Measurements from ENCODE around the gene SIK3. TPM values are rescaled to one million over a fixed set of nuclear protein-coding genes. Genes with fewer than 3 reads are reported as not detected.

The SIK3 gene
- total and polyA plus RNA-seq, 2 donors (not counting 3 experiments of a cell fraction or from before 2014, with no cell fraction given), result 10.3 to 21.3 TPM

DNA sequence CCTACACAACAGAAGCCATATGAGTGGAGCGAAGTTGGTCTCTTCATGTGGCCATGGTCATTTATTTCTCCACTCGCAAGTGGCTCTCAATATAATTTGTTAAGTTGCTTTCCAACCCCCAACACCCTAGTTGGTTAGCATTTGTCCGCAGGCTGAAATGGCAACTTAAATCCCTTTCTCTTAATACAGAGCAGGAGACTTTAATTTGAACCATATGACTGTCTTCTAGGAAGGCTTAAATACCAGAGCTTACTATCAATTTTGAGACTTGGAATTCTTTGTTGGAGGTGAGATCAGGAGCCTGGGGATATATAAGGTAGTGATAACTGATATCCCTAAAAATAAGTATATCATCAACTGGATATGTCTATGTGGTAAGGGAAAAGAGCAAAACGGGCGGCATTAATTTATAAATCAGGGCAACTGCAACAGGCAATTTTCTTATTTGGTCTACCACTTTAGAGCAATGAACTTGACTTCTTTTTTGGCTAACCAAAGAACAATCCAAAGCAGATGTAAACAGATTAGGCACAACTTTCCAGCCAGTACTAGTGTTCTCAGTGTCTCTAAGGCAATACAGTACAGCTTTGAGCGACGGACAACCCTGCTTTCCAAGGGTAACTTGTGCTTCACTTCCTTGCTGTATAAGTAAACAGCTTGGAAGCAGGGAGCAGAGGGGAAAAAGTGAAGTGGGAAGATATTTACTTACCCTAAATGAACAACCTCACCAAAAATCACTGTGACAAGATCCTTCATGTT is 186.1 kb downstream of the SIK3 start:
- H3K4me1 ChIP-seq (ENCODE audit: control insufficient read depth, extremely low read depth, insufficient read depth, low read length), result no peaks in the 10 kb centered on the region
- no peak overlapping the region for H3K4me2 ChIP-seq (ENCODE audit: insufficient read depth, low read length)
- TF ChIP-seq POLR2A (IDR thresholded peaks at IDR 0.05; ENCODE audit: low read depth, low read length) (no peak), EZH2 (IDR thresholded peaks at IDR 0.05; ENCODE audit: borderline replicate concordance, low read depth, low read length, severe bottlenecking) (no peak), GATA2 (IDR thresholded peaks at IDR 0.05; ENCODE audit: insufficient read depth, insufficient read length, low read depth, low read length) (no peak), JUN (IDR thresholded peaks at IDR 0.05; ENCODE audit: borderline replicate concordance, insufficient read depth, insufficient read length, low read depth) (no peak), POLR2AphosphoS5 (IDR thresholded peaks at IDR 0.05; ENCODE audit: insufficient read depth, low read depth, low read length) (no peak), MYC (IDR thresholded peaks at IDR 0.05; ENCODE audit: low read depth, low read length) (no peak), FOS (IDR thresholded peaks at IDR 0.05; ENCODE audit: borderline replicate concordance, insufficient read depth, low read length) (no peak)
- TF ChIP-seq, protein P1, sequence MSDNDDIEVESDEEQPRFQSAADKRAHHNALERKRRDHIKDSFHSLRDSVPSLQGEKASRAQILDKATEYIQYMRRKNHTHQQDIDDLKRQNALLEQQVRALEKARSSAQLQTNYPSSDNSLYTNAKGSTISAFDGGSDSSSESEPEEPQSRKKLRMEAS (IDR thresholded peaks at IDR 0.05; ENCODE audit: insufficient read depth, insufficient read length), result no peak
- TF ChIP-seq, protein P2, sequence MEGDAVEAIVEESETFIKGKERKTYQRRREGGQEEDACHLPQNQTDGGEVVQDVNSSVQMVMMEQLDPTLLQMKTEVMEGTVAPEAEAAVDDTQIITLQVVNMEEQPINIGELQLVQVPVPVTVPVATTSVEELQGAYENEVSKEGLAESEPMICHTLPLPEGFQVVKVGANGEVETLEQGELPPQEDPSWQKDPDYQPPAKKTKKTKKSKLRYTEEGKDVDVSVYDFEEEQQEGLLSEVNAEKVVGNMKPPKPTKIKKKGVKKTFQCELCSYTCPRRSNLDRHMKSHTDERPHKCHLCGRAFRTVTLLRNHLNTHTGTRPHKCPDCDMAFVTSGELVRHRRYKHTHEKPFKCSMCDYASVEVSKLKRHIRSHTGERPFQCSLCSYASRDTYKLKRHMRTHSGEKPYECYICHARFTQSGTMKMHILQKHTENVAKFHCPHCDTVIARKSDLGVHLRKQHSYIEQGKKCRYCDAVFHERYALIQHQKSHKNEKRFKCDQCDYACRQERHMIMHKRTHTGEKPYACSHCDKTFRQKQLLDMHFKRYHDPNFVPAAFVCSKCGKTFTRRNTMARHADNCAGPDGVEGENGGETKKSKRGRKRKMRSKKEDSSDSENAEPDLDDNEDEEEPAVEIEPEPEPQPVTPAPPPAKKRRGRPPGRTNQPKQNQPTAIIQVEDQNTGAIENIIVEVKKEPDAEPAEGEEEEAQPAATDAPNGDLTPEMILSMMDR (IDR thresholded peaks at IDR 0.05; ENCODE audit: extremely low read depth in 1 of 2, insufficient read depth in 1 of 2, low read depth in 1 of 2, low read length in 2 of 2), result no peak
- no peak overlapping the region for H3K4me3 ChIP-seq (replicated peaks in 1 of 3; ENCODE audit: insufficient read depth in 1 of 3, low read depth in 1 of 3, low read length in 3 of 3)
- no peaks in the 10 kb centered on the region for H3K36me3 ChIP-seq (ENCODE audit: control insufficient read depth in 2 of 2, extremely low read depth in 1 of 2, insufficient read depth in 2 of 2, low read length in 2 of 2)
- H3K9me1 ChIP-seq (replicated peaks; ENCODE audit: control insufficient read depth, extremely low read depth, insufficient read depth, low read length), result no peaks in the 10 kb centered on the region
- no peaks in the 10 kb centered on the region for H3K9me3 ChIP-seq (replicated peaks; ENCODE audit: control insufficient read depth, insufficient read depth, low read length)
- intact Hi-C loops (cut with micrococcal nuclease), result no loop called here
- FAIRE-seq (no peak), DNase-seq (ENCODE audit: low read depth, low spot score) (no peak)
- no peak overlapping the region for H3K9ac ChIP-seq (replicated peaks; ENCODE audit: extremely low read depth, insufficient read depth, low read length)
- no peaks in the 10 kb centered on the region for H3K79me2 ChIP-seq (ENCODE audit: control insufficient read depth, insufficient read depth, low read length)
- ChIA-PET CTCF (interaction anchor here (1.5 kb wide), 1 partner anchor 194 kb away, joined by 3 read pairs; no protein-coding TSS in a partner anchor), POLR2A (no interaction called here)
- H2AFZ ChIP-seq (ENCODE audit: low read depth, low read length), result no peak overlapping the region
- BruUV-seq (replicated peaks), result no TSS peak
- H4K20me1 ChIP-seq (replicated peaks; ENCODE audit: control insufficient read depth, extremely low read depth, insufficient read depth, low read length), result no peaks in the 10 kb centered on the region
- dilution Hi-C loops (cut with MboI; ENCODE audit: extremely low pct_ligation_motif_present, low sequenced_read_pairs), result no loop called here
- no peak overlapping the region for H3K27ac ChIP-seq (ENCODE audit: insufficient read depth, low read depth, low read length)
- H3K27me3 ChIP-seq (ENCODE audit: control insufficient read depth in 2 of 2, insufficient read depth in 2 of 2, low read length in 2 of 2), result no peaks in the 10 kb centered on the region

All from endothelial cell of umbilical vein (primary cell).